ENCODE results near the gene PKD1L1.

- no peak for TF ChIP-seq POLR2A (IDR thresholded peaks at IDR 0.05)
- TF ChIP-seq CTCF (IDR thresholded peaks at IDR 0.05 in 4 of 5, conservative IDR thresholded peaks at IDR 0.05 in 1 of 5), result no peak
Measured at GRCh38 chr7:47947355-47947749, 914 bp downstream of the PKD1L1 start.
